ENCODE results near the gene CREB3L1. TPM values are rescaled to one million over a fixed set of nuclear protein-coding genes. Genes with fewer than 3 reads are reported as not detected.
A peak's percentile ranks its signal among the peaks of the same experiment; 100 is the strongest.

The CREB3L1 gene
- total RNA-seq, 3 donors from 2014 or later (not counting 1 experiment from before 2014, with no cell fraction given) = not detected

GRCh38 chr11:46367244-46367915 is 89.9 kb downstream of the CREB3L1 start:
- Histone ChIP-seq H3K36me3 (ENCODE audit: control insufficient read depth, insufficient read depth, low read length) (peaks cover 69% of the 10 kb centered on the region), H3K27me3 (ENCODE audit: control insufficient read depth, insufficient read depth, low read length) (no peaks in the 10 kb centered on the region), H3K4me1 (ENCODE audit: control insufficient read depth, insufficient read depth, low read length) (peaks cover 57% of the 10 kb centered on the region), H3K4me3 (ENCODE audit: low read length) (no peak overlapping the region), H3K9me3 (ENCODE audit: control insufficient read depth, insufficient read depth, low read length) (no peaks in the 10 kb centered on the region), H3K27ac (ENCODE audit: low read length) (no peak overlapping the region)
- intact Hi-C loops (cut with micrococcal nuclease) = loop anchor here (1.0 kb wide), 2 partner anchors 15 to 20 kb away; partner anchors contain the start of gene DGKZ
- 36% methylated on average over 27 of the region's 32 CpGs for WGBS (ENCODE audit: insufficient coverage)
- peaks cover 33 to 61% of the 10 kb centered on the region in 2 donors for H3K4me1 Mint-ChIP-seq
- no peaks in the 10 kb centered on the region for H3K36me3 Mint-ChIP-seq
- H3K4me3 Mint-ChIP-seq = peak overlapping the region; percentile 6
- ATAC-seq (peak; percentile 80 to 87 (median 83)), DNase-seq (peak; percentile 76 to 88)
- H3K27ac Mint-ChIP-seq = peak overlapping the region; percentile 23 to 57
- TF ChIP-seq CTCF (IDR thresholded peaks at IDR 0.05) = peak; percentile 98
- H3K27me3 Mint-ChIP-seq (ENCODE audit: low read depth in 2 of 2) = no peaks in the 10 kb centered on the region
- H3K9me3 Mint-ChIP-seq = no peaks in the 10 kb centered on the region

- TF ChIP-seq CTCF (IDR thresholded peaks at IDR 0.05) = peak; percentile 40
- no peak overlapping the region for H3K4me3 Mint-ChIP-seq
- WGBS (ENCODE audit: insufficient coverage) = 83% methylated on average over 11 of the region's 12 CpGs
- H3K9me3 Mint-ChIP-seq = no peaks in the 10 kb centered on the region
- peak overlapping the region; percentile 23 to 57 for H3K27ac Mint-ChIP-seq
- no peaks in the 10 kb centered on the region for H3K27me3 ChIP-seq (ENCODE audit: control insufficient read depth, insufficient read depth, low read length)
- peaks cover 71% of the 10 kb centered on the region for H3K36me3 ChIP-seq (ENCODE audit: control insufficient read depth, insufficient read depth, low read length)
- no peak overlapping the region for H3K4me3 ChIP-seq (ENCODE audit: low read length)
- no peaks in the 10 kb centered on the region for H3K9me3 ChIP-seq (ENCODE audit: control insufficient read depth, insufficient read depth, low read length)
- no peaks in the 10 kb centered on the region for H3K27me3 Mint-ChIP-seq (ENCODE audit: low read depth in 2 of 2)
- H3K36me3 Mint-ChIP-seq = no peaks in the 10 kb centered on the region
- DNase-seq (no peak), ATAC-seq (no peak)
- peaks cover 28 to 56% of the 10 kb centered on the region in 2 donors for H3K4me1 Mint-ChIP-seq
- intact Hi-C loops (cut with micrococcal nuclease) = loop anchor here (1.0 kb wide), 2 partner anchors 16 to 21 kb away; partner anchors contain the start of gene DGKZ
- peaks cover 52% of the 10 kb centered on the region for H3K4me1 ChIP-seq (ENCODE audit: control insufficient read depth, insufficient read depth, low read length)
- H3K27ac ChIP-seq (ENCODE audit: low read length) = no peak overlapping the region
Observed at GRCh38 chr11:46367916-46368267, 90.4 kb downstream of the CREB3L1 start.

GRCh38 chr11:46369458-46370152 is 92.1 kb downstream of the CREB3L1 start:
- DNase-seq (peak in 1 of 2 donors; percentile 75), ATAC-seq (peak; percentile 63 to 70 (median 70))
- Histone ChIP-seq H3K27me3 (ENCODE audit: control insufficient read depth, insufficient read depth, low read length) (no peaks in the 10 kb centered on the region), H3K4me1 (ENCODE audit: control insufficient read depth, insufficient read depth, low read length) (peaks cover 35% of the 10 kb centered on the region), H3K36me3 (ENCODE audit: control insufficient read depth, insufficient read depth, low read length) (peaks cover 68% of the 10 kb centered on the region), H3K9me3 (ENCODE audit: control insufficient read depth, insufficient read depth, low read length) (no peaks in the 10 kb centered on the region), H3K27ac (ENCODE audit: low read length) (no peak overlapping the region), H3K4me3 (ENCODE audit: low read length) (no peak overlapping the region)
- Mint-ChIP-seq H3K36me3 (no peaks in the 10 kb centered on the region), H3K4me1 (peaks cover 12 to 41% of the 10 kb centered on the region in 2 donors), H3K4me3 (no peak overlapping the region), H3K9me3 (no peaks in the 10 kb centered on the region), H3K27ac (peak overlapping the region in 1 of 2 donors; percentile 29), H3K27me3 (ENCODE audit: low read depth in 2 of 2) (no peaks in the 10 kb centered on the region)
- intact Hi-C loops (cut with micrococcal nuclease) = no loop called here
- WGBS (ENCODE audit: insufficient coverage) = 82% methylated on average over 25 of the region's 25 CpGs
- peak; percentile 76 for TF ChIP-seq CTCF (IDR thresholded peaks at IDR 0.05)

Data from natural killer cell (primary cell).